DMS79 (cell line): Measurements from ENCODE around the gene SLC9C1.
A peak's percentile ranks its signal among the peaks of the same experiment; 100 is the strongest.

Experiments used
- DNase-seq: peaks from one replicate; lab custom pipeline; 2025; lab: John Stamatoyannopoulos, UW

SLC9C1 gene

DNA sequence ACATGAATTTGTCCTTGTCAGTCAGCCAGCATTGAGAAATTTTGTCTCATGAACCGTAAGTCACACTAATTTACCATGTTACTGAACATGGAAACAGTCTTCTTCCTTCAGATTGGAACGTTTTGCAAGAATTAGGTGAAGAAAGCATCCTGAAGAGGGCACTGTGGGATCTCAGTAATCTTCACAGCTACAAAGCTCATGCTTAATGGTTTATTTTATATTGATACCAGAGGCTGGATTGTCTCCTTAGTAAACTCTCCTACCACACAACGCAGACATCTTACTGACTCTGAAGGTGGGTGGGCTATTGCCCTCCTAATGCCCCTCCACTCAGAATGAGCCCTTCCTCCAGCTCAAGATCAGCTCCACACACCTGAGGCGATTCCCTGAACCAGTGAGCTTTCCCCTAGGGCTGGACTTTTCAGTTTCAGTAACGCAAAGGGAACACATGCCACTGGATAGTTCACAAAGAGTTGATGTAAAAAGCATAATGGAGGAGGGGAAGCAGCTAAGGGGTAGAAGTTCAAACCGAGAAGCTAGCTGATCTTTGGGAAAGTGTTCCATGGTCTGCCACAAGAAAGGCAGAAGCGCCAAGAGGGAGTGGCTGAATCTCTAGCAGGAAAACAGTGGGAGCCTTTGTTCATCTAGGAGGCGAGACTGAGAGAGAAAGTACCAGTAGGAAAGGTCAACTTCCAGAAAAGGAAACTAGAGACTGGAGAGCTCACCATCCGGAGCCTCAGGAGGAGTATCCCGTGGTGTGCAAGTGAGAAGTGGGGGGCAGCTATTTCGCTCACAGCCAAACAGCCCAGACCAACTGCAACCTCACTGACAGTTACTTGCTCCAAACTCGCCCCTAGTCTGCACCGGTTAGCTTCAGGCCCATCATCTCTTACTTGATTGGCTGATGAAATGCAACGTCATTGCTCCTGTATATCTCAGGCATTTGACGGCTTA lies at the start of gene SLC9C1:
TSS of gene SLC9C1 (minus strand) at position 849 of the 954 bp plus-strand sequence. CDS start 7,425 bp downstream, outside the sequence.
- no peak for DNase-seq

DNA sequence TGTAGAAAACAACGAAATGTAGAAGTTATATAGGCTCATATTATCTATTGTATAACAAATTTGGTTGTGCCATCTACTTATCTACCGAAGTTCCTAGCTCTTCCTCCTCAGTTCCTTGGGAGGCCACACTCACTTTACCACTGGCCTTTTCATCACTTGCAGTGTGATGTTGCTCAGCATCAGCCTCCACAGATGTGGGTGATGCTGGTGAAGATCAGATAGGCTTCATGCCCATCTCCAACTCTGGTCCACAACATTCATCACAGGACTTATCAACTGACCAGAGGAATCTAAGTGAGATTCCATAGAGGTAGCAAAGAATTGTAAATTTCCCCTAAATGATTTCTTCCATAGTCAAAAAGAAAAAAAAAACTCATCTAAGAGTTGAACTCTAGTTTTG lies 47.4 kb upstream of the SLC9C1 start:
- no peak for DNase-seq

DNA sequence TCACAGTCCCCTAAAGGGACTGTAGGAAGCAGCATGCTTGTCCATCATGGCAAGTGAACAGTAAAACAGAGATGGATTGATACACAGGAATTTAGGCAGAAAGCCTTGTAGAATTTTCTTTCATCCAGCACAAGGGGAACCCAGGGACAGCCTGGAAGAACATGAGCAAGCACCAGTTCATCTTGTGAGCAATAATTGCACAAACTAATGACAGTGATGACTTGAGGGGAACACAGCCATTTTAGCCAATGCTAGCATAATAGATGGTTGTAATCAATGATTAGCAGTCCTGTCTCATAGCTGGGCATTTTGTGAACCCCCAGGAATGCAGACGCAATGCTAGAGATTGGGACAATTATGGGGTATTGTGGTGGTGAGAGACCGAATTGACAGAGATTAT lies 45.6 kb upstream of the SLC9C1 start:
- DNase-seq, result no peak

DNA sequence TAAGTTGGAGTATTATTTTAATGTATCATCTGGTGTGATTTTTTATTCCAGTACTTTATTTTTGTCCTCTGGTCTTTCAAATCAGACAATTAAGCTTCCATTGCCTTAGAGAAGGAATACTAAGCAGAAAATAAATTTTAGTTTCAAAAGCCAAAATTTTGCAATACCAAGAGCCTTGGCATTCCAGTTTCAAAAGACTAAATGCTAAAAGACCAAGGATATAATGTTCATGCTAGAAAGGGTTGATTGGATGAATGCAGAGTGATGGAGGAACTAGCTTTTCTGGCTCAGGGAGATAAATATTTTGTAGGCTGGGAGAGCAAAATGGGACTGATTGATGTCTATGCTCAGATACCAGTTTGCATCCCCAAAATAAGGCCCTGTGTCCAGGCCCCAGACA lies 45.1 kb upstream of the SLC9C1 start:
- no peak for DNase-seq

DNA sequence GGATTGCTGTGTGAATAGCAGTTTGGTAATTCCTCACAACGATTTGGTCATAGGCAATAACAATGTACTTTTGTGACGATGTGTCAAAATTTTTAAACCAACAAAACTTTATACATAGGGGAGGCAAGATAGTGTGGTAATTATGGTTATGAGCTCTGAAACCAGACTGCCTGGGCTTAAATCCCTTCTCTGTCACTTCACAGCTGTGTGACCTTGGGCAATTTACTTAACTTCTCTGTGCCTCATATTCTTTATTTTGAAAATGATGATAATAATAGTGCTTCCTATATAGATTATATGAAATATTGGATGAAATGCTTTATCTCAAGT lies 44.7 kb upstream of the SLC9C1 start:
- no peak for DNase-seq

DNA sequence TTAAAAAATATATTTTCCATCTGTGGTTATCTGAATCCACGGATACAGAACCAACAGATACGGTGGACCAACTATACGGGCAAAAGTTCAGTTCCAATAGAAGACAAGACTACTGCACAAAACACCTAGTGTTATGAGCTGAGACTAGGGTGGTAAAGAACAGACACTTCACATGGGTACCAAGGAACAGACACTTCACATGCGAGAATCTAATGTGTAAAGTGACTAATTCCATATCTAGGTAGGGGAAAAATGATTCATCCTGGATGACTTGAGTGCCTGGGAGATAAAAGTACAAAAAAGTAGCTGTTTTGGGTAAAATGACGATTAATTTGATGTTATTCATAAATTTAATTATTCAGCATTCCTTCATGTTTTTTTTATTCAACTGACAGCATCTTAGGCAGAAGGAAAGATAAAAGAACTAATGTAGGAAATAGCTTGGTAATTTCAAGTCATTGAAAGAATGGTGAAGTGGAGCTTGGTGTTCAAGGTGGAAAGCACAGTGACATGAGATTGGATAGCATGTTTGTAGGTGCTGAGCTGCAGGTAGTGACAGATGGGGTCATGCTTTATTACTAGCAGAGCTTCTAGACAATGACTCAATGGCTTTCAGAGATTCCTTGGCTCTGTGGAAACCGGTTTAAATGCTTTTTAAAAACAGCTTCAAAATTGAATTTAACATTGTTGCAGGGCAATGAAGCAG lies 44.2 kb upstream of the SLC9C1 start:
- DNase-seq, result no peak

DNA sequence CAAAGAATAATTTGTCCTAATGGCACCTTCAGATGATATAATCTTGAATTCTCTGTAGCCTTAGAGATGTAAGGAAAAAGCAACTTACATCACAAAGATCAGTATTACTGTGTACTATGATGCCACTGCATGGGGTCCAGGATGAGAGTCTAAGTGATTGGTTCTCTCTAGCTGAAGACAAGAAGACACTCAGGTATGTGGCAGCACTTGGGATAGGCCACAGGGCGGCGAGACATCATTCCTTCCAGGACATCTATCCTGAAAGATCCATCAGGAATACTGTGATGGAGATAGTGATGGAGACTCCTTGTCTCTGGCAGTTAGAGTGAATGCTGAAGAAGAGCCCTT lies 41.4 kb upstream of the SLC9C1 start:
- DNase-seq, result no peak

DNA sequence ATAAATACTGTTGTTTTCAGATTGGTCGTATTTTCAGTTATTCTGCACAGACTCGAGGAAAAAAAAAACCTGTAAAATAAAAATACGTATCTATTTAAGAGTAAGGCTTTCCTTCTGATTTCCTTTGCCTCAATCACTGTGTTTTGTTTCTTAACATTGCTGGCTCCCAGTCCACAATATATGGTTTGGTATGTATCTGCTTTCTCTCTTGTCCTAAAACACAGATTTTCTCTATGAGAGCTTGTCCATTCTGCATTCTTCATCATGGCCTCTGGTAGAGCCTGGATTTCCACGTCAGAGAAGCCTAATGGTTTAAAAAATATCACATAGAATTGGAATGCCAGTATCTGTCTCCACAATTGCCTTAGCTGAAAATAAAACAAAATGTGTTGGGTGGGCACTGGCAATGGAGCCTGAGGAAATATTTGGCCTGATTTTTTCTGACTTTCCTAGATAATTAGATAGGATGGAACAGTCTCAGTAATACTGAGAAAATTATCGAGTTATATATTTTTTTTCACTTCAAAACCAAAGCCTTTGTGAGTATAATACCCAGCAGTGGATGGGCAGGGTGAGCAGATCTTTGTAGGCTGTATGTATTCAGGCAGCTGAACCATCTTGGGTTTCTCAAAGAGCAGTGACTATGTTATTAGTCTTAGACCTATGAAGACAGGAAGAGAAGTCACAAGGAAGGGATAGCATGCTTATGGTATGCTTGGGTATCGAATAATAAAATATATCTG lies 40.8 kb upstream of the SLC9C1 start:
- no peak for DNase-seq

DNA sequence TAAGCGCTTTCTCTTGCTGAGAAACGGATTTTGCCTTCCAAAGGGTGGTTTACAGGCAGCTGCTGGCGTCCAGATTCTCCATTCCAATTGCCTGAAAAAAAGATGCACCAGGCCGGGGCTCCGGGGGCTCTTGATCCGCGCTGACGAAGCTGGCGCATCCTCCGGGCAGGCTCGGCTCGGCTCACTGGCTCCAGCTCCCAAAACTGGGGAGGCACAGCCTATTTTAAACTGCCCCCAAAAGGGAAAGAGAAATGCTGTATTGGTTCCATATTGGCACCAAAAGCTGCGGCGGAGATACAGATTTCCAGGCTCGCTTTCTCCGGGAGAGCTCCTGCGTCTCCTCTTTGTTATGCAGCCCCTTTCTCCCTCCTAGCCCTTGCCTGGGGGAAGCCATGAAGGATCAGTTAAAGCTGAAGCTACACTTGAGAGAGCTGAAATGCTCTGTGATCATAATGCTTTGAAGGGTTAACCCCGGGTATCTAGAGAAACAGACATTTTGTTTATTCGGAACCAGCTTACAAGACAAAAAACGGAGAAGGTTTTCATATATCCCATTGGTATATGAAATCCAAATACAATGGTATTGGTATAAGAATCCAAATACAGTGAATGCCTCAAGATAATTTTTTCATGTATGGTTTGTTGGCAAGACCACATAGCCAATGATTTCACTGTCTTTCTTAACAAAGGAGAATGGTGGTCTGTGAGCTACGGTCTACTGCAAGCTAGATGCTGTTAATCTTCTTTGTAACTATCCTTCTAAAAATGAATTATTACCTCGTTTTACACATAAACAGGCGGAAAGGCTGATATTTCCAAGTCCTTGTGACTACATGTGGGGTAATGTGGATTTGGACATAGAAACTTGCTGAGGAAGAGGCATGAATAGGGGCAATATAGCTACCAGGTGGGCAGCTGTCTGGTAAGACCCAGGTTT lies 39.6 kb upstream of the SLC9C1 start:
- DNase-seq, result peak; percentile 13

DNA sequence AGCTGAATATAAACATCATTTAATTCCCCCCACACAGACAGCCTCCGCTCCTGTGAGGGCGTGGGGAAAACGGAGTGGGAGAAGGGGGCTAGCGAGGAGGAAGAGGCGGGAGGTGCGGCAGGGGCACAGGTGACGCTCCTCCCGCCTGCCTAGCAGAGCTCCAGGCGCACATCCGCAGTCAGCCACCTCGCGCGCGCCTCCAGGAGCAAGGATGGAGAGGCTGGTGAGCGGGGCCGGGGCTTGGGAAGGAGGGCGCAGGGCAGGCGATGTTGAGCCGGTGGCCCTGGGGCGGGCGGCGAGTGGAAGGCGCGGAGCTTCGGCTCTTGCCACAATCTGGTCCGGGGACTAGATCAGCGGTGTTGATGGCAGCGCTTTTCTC lies 39.0 kb upstream of the SLC9C1 start, which contains the start of gene CD200:
TSS of gene CD200 (plus strand) at position 155 of the 379 bp plus-strand sequence. CDS start at position 212, 57 bp downstream.
- DNase-seq, result peak; percentile 30

DNA sequence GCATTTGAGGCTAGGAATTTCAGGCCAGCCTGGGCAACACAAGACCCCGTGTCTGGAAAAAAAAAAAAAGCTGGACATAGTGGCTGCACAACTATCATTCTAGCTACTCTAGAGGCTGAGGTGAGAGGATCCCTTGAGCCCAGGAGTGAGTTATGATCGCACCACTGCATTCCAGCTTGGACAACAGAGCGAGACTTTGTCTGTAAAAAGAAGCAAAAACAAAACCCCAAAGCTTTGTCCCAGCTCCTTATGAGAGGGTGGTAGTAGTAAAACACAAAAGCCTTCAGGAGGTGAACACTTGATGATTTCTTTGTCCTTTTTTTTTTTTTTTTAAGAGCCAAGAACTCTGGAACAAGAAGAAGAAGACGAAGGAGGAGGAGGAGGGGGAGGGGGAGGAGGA lies 37.8 kb upstream of the SLC9C1 start:
- DNase-seq, result no peak

DNA sequence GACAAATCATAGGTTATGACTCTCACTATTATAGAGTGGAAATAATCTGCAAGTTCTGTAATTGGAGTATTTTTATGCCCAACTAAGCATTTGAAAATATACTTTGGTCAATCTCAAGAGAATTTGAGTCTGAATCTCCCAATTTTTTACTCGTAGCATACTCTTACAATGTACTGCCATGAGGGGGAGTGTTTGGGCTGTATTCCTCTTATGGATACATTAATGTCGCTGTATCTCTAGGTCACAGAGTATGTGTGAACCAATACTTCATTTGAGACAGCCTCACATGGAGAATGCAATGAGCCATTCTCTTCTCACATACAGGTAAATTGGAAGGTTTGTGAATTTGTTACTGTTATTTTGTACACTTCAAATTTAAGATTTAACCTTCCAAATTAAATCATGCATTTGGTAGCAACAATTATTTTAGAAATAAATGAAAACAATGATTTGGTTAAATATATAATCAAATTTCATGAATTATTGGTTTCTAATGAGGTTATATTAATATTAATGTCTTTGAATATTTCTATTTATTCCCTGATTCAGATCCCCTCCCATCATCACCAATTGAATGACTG lies 33.4 kb upstream of the SLC9C1 start:
- DNase-seq, result no peak

DNA sequence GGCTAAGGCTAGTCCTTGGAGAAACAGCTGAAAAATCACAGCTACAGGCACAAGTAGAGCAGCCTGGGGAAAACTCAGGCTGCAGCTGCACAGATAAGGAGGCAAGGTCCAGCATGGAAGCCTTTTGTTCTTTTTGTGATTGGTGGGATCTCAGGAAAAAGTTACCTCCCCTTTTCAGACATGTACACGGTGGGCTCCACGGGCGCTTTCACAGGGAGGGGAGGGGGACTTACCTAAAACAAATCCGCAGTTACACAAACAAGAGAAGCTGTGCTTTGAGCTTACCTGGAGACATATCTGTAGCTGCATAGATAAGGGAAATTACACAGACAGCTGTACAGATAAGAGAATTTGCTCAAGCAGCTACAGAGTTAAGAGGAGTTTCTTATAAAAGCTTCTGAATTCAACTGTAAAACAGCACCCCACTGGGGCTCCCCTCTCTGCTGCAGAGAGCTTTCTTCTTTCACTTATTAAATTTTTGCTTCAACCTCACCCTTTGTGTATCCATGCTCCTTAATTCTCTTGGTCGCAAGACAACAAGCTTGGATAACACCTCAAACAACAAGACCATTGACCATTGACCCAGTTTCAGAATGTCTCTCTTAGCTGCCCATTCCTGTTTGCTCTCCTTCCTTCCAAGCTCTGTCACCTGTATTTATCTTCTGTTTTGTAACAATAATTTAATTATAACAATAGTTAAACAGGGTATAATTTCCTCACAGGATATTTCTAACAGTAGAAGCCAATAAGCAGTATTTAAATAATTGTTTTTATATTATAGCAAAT lies 28.0 kb upstream of the SLC9C1 start:
- no peak for DNase-seq

DNA sequence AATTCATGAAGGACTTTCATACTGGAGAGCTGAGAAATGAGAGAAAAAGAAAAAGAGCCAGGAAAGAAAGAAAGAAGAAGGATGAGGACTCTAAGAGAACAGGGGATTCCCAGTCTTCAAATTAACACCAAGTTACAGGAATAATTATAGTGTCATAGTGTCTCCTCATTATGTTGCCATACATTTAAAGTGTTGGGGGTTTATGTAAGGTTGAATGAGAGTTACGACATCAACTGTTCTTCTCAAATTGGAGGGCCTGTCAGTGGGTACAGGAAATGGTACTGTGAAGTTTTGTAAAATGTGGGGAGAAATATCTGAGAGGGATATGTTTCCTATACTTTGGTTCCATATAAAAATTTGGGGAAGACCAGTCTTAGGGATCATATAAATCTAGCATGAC lies 26.7 kb upstream of the SLC9C1 start:
- DNase-seq, result no peak

DNA sequence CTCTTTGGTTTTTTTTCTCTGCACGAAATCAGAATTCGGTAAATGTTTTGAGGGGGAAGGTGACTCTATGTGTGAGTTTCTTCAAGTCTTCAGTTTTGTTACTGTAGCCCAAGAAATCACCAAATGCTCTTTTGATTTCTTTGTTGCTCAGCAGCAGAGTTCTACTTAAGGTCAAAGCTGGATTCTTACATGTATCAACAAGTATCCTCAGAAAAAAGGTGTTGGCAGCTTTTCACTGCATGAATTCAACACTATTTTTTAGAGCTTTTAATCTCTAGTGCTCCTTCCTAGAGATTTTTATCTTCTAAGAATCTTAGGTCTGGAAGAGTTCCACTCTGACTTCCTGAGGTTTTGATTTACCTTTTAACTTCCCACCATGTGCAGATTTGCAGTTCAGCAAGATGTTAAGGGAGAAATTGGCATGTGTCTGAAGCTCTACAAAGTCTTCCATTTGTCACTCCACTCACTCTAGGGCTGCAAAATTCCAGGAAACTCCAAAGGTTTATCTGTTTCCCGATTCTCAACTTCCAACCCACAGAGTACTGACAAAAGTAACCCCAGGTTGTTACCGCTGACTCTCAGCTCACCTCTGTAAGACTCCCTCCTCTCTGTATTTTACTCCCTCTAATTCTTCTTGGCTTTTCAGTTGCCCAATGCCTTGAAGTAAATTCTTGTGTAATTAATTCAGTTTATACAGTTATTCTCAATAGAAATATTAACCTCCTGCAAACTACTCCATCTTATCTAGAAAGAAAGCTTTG lies 25.7 kb upstream of the SLC9C1 start:
- no peak for DNase-seq

DNA sequence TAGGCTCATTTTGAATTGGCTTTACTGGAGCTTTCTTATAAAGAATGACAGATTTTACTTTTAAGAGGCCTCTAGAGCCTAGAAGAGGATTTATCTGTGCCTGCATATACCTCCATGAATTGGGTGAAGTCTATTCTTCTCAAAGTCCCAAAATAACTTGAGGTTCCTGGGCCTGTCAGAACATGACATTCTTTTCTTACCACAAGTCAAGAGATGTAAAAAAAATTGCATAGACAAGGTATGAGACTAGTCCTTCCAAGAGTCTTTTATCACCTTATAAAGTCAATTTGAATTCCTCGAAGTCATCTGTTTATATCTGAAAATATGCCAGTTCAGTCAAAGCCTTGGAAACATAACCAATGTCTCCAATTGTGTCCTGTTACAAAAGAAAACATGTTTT lies 21.8 kb upstream of the SLC9C1 start:
- no peak for DNase-seq

DNA sequence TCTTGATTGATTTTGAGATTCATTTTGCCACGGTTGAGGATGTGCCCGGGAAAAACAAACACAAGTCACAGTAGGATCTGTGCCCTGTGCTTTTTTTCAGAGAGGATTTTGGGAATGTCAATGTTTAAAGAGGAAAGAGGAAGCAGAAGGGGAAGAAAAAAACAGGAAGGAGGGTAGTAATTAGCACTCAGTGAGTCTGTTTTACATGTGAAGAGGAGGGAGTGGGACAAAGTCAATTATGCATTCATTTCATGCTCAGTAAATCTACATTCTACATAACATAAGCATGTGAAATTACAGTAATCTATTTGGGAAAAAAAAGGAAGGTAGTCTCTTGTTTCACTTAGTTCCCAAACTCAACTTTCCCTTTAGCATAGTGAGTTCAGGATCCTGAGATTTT lies 20.6 kb upstream of the SLC9C1 start:
- DNase-seq, result no peak

DNA sequence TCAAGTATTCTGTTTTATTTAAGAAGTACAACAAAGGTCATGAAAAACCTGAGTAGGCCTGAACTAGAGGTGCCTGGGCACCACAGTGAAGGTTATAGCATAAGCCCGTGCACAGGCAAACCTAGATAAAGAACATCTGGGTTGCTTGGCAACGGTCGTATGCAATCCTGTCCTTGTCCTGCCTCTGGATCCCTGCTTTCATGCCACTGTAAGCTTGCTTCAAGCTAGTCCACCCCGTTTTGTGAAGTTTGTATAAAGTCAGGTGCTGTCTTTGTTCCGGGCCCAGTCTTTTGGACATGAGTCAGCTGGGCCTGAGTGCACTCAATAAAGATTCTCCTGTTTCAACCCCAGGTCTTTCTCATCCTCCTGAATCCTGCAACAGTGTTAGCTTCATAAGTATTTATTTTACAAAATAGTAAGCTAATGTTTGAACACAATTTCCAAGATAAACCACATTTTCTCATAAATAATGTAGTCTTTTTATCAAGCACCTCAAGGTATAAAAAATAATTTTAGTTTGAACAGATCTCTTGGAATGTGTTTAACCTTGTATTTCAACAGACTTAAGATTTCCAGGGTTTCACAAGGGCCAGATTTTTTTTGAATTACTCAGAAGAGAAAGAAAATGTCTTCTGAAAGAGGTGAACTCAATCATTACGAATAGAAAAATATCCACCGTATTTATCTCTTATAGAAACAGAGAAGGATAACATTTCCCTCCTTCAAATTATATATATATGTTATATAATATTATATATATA lies 14.3 kb upstream of the SLC9C1 start:
- DNase-seq, result no peak

DNA sequence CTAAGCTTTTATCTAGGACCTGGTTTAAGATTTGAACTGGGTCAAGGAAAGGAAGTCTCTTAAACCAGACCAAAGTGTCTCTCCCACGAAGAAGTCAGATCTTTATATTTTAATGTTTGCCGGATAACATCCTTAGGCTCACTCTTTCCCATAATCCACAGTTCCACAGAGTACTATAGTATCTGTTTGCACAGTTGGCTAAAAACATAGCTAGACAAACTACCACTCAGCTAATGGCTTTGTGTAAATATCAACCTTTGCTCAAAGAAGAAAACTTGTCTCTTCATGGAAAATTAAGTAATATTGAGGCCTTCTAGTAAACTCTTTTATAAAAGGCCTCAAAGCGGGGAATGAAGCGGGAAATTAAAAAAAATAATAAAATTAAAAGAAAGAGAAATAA lies 13.5 kb upstream of the SLC9C1 start:
- no peak for DNase-seq
